Rectal smooth muscle tissue (tissue), 1 donor: Measurements from ENCODE around the gene TGFBR1.
"Not testable (repeated sequence)": the region's sequence is repeated elsewhere in the genome, so short reads cannot be mapped to it uniquely, and the experiment has no call there.

Source experiments
- H3K27ac ChIP-seq: one replicate; pipeline ENCODE4 v1.7.0; 2013; ENCODE audit warnings: low read depth, low read length, inconsistent platforms
- H3K27me3 ChIP-seq: one replicate; pipeline ENCODE4 v1.7.0; 2013; ENCODE audit warnings: low read length; ENCODE audit not compliant: control insufficient read depth, insufficient read depth
- H3K36me3 ChIP-seq: one replicate; pipeline ENCODE4 v1.7.0; 2013; ENCODE audit warnings: low read length; ENCODE audit not compliant: control insufficient read depth, insufficient read depth
- H3K4me1 ChIP-seq: one replicate; pipeline ENCODE4 v1.7.0; 2013; ENCODE audit warnings: low read length; ENCODE audit not compliant: control insufficient read depth, insufficient read depth
- H3K4me3 ChIP-seq: one replicate; pipeline ENCODE4 v1.7.0; 2013; ENCODE audit warnings: low read length
- H3K9ac ChIP-seq: one replicate; pipeline ENCODE4 v1.7.0; 2013; ENCODE audit warnings: low read length

TGFBR1 gene

DNA sequence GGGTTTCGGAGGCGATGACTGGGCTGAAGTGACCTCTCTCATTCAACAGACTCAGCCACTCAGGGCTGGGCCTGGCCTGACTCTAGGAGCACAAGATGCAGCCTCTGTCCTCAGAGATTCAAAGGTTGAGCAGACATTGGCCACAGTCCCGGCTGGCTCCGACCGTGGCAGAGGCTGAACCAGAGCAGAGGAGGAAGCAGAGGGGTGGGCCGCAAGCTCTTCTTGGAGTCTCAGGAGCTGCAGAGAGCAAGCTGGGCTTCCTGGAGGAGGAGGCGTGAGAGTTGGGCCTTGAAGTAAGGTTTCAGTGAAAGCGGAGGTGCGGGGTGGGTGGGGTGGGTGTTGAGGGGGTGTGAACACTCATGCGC, 79.2 kb downstream of the TGFBR1 start:
- Histone ChIP-seq H3K4me3 (no peak overlapping the region), H3K36me3 (no peaks in the 10 kb centered on the region), H3K27me3 (no peaks in the 10 kb centered on the region), H3K9ac (no peak overlapping the region), H3K27ac (no peak overlapping the region), H3K4me1 (no peaks in the 10 kb centered on the region)

DNA sequence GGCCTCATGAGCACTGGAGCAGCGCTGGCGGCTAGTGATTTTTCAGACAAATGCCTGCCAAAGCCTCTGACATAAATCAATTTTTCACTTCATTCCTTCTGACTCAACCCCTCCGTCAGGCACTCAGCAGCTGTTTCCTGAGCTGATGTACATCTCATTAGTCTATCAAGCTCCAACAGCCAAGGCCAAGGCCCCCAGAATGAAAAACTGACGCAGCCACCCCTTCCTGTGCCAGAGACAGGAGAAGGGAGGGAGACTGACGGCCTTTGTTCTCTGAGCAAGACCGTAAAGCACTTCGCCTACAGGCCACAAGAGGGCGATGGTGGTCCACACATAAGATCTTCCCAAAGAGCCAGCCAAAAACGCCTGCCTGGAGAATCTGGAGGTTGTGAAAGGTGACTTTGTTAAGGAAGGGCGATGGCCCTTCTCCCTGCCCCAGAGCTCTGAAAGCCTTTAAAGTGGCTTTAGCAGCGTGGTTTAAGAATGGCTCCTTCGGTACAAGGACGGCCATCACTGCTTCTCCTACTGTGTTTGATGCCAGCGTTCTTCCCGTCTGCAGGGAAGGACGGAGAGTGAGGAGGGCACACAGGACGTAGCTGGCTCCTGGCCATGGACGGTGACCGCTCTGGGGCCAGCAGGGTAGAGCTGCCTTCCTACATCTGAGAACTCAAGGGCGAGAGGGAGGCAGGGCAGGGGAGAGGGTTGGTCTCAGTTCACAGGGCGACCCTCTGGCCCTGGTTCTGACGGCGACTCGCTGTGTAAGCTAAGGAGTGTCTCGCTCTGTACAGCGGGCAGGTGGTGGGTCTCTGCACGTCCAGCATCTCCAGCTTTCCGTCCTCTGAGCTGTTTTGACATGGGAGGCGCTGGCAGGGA, 79.8 kb downstream of the TGFBR1 start:
- no peak overlapping the region for H3K9ac ChIP-seq
- H3K36me3 ChIP-seq: no peaks in the 10 kb centered on the region
- H3K4me1 ChIP-seq: no peaks in the 10 kb centered on the region
- no peak overlapping the region for H3K27ac ChIP-seq
- peak overlapping the region; percentile 50 for H3K4me3 ChIP-seq
- no peaks in the 10 kb centered on the region for H3K27me3 ChIP-seq

DNA sequence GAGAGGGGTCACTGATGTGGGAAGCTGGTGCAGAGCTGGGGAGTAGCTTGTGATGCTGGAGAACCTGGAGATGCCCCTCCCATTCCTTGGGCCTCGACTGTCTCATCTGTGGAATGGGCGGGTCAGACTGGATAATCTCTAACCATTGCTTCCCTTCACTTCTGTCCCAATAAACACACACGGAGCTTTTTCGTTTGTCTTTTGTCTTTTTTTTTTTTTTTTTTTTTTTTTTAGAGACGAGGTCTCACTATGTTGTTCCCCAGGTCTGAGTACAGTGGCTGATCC, 80.4 kb downstream of the TGFBR1 start:
- Histone ChIP-seq H3K4me1 (no peaks in the 10 kb centered on the region), H3K4me3 (no peak overlapping the region), H3K36me3 (no peaks in the 10 kb centered on the region), H3K9ac (no peak overlapping the region), H3K27ac (no peak overlapping the region), H3K27me3 (no peaks in the 10 kb centered on the region)

DNA sequence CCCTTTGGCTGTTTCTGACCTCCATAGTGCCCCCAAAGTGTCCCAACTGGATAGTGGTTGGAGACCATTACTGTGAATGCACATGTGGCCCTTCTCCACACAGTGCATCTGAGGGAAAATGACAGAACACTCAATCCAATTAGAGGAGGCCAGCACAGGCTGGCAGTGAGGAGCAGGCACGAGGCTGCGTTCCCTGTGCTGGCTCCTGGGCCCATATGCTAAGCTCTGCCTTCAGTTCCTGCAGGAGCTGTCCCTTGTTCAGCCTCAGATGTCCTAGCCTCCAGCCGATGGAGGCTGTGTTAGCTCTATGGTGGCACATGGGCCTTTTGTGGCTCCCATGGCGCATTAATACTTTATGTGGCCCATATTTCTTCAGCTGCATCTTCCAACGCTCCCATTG, 81.0 kb downstream of the TGFBR1 start:
- Histone ChIP-seq H3K9ac (no peak overlapping the region), H3K4me1 (no peaks in the 10 kb centered on the region), H3K27me3 (no peaks in the 10 kb centered on the region), H3K27ac (no peak overlapping the region), H3K4me3 (no peak overlapping the region), H3K36me3 (no peaks in the 10 kb centered on the region)

DNA sequence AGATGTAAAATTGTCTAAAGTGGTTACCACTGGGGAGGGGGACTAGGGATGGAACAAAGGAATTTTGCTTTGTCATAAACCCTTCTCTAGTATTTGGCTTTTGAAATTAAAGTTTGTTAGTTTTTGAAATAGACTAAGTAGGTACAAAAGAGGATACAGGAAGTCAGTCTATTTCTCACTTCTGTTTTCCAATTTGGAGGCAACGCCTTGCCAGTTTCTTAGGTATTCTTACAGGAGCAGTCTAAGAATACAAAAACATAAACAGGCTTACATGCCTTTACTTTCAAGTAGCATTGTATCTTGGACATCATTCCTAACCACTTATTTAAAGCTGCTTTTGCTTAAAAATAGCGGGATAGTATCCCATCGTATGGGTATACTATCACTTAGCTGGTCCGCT, 82.4 kb downstream of the TGFBR1 start:
- no peaks in the 10 kb centered on the region for H3K27me3 ChIP-seq
- no peaks in the 10 kb centered on the region for H3K4me1 ChIP-seq
- no peak overlapping the region for H3K4me3 ChIP-seq
- H3K27ac ChIP-seq: no peak overlapping the region
- no peak overlapping the region for H3K9ac ChIP-seq
- no peaks in the 10 kb centered on the region for H3K36me3 ChIP-seq

DNA sequence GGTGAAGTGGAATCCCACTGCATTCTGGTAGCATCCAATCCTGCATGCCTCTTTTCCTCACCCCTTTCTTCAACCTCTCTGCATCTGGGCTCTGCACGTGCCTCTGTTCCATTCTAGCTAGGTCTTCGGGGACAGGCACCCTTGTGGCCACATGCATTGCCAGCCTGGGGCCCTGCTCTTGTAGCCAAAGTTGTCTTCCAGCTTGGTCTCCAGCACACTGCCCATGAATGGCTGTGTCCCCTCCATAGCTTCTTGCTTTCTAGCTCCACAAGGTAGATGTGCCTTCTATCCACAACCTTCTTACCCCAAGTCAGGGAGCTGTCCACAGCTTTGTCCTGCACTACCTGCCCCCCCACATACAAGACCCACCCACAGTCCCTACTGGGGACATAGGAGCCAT, 84.3 kb downstream of the TGFBR1 start:
- H3K27ac ChIP-seq: no peak overlapping the region
- no peaks in the 10 kb centered on the region for H3K27me3 ChIP-seq
- H3K4me3 ChIP-seq: no peak overlapping the region
- no peaks in the 10 kb centered on the region for H3K36me3 ChIP-seq
- no peak overlapping the region for H3K9ac ChIP-seq
- no peaks in the 10 kb centered on the region for H3K4me1 ChIP-seq

DNA sequence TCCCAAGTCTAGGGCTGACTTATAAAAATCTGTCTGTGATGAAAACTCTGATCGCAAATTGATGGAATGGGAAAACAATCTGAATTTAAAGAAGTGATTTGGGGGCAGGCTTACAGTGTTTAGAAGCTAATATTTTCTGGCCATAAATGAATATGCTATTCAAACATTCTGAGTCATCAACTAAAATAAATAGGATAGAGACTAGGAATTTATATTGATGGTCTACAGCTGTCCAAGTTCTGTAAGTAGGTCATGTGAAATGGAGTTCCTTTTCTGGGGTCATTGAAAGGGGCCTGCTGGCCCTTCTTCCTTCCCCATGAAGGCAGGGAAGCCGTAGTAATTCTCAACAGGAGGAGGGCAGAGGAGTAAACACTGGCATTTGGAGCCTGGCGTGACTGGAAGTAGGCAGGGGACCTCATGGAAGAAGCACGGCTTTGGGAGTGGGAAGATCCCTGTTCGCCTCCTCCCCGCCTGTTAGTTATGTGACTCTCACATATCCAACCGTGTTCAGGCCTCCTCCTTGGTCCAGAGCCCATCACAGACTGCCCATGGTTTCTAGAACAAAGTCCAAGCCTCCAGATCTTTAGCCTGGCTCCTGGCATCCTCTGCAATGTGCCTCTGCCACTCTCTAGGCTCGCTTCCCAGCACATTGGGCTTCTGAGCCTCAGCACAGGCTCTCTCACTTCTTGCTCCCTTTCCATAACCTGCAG, 85.1 kb downstream of the TGFBR1 start:
- H3K36me3 ChIP-seq: no peaks in the 10 kb centered on the region
- no peak overlapping the region for H3K27ac ChIP-seq
- H3K27me3 ChIP-seq: no peaks in the 10 kb centered on the region
- no peak overlapping the region for H3K9ac ChIP-seq
- H3K4me3 ChIP-seq: no peak overlapping the region
- no peaks in the 10 kb centered on the region for H3K4me1 ChIP-seq

GRCh38 chr9:99190597-99191283, 85.8 kb downstream of the TGFBR1 start:
- Histone ChIP-seq H3K9ac (no peak overlapping the region), H3K36me3 (no peaks in the 10 kb centered on the region), H3K4me3 (no peak overlapping the region), H3K27me3 (no peaks in the 10 kb centered on the region), H3K27ac (no peak overlapping the region), H3K4me1 (no peaks in the 10 kb centered on the region)

- Histone ChIP-seq H3K27ac (no peak overlapping the region), H3K9ac (no peak overlapping the region), H3K27me3 (no peaks in the 10 kb centered on the region)
These were observed 88.0 kb downstream of the TGFBR1 start for GRCh38 chr9:99192786-99193465.

GRCh38 chr9:99193466-99193821, 88.5 kb downstream of the TGFBR1 start:
- Histone ChIP-seq H3K36me3 (no peaks in the 10 kb centered on the region), H3K27me3 (no peaks in the 10 kb centered on the region), H3K9ac (no peak overlapping the region), H3K27ac (no peak overlapping the region), H3K4me1 (no peaks in the 10 kb centered on the region), H3K4me3 (no peak overlapping the region)

More at GRCh38 chr9:99192786-99193465, 88.0 kb downstream of the TGFBR1 start:
- Histone ChIP-seq H3K4me3 (no peak overlapping the region), H3K36me3 (no peaks in the 10 kb centered on the region), H3K4me1 (no peaks in the 10 kb centered on the region)

- not testable (repeated sequence) for H3K27ac ChIP-seq, H3K4me1 ChIP-seq, H3K36me3 ChIP-seq, H3K27me3 ChIP-seq, H3K9ac ChIP-seq, H3K4me3 ChIP-seq
These were observed 91.6 kb downstream of the TGFBR1 start for GRCh38 chr9:99196484-99196883.

DNA sequence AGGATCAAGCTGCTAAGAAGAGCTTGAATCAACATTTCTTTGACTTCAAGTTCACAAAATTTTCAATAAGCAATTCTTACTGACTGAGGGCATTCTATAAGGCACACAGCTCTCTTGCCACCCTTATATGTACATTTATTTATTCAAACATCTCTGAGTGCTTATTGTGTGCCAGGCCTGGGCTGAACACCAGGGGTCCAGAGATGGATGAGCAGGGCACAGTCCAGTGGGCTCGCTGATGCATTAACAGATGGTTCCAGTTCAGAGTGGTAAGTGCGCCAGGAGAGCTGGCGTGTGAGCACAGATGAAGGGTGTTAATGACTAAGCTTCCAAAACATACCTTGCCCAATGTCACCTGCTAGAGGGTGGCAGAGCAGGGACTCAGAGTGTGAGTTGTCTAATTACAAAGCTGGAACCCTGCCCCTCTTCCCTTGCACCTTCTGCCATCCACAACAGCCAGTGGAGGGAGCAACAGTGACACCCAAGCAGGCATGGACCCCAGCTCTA, 92.3 kb downstream of the TGFBR1 start:
- Histone ChIP-seq H3K36me3 (no peaks in the 10 kb centered on the region), H3K27me3 (no peaks in the 10 kb centered on the region), H3K27ac (no peak overlapping the region), H3K4me1 (no peaks in the 10 kb centered on the region), H3K4me3 (no peak overlapping the region), H3K9ac (no peak overlapping the region)
